GM12878 (cell line): Measurements from ENCODE around the gene CAMTA1.

Experiments
- ATF3 ChIP-seq: IDR thresholded peaks from 2 replicates; pipeline ENCODE4 v1.6.1; 2011; ENCODE audit warnings: low read depth, mild to moderate bottlenecking, low read length, moderate library complexity, borderline replicate concordance; ENCODE audit errors: extremely low read depth
- BMI1 ChIP-seq: fragments of 450-650 bp; IDR thresholded peaks from 2 replicates; pipeline ENCODE4 v1.6.1; 2016; ENCODE audit warnings: mild to moderate bottlenecking, moderate library complexity, borderline replicate concordance
- CBFB ChIP-seq: IDR thresholded peaks from 2 replicates; pipeline ENCODE4 v1.6.1; 2016; ENCODE audit warnings: antibody characterized with exemption, low read depth
- CREM ChIP-seq: IDR thresholded peaks from 2 replicates; pipeline ENCODE4 v1.6.1; 2014; ENCODE audit warnings: antibody characterized with exemption, low read depth
- CTCF ChIP-seq, 3 experiments: IDR thresholded peaks in 2 of 3; conservative IDR thresholded peaks in 1 of 3; 2 replicates each; pipeline ENCODE4 v1.5.1; 2011; ENCODE audit warnings: low read depth in 3 of 3, low read length in 3 of 3, mild to moderate bottlenecking in 3 of 3, control low read depth in 2 of 3, moderate library complexity in 2 of 3, inconsistent platforms in 1 of 3, mixed read lengths in 1 of 3; ENCODE audit not compliant: control insufficient read depth in 2 of 3, insufficient read depth in 1 of 3; ENCODE audit errors: extremely low read depth in 1 of 3
- ESRRA ChIP-seq: IDR thresholded peaks from 2 replicates; pipeline ENCODE4 v1.6.1; 2012; ENCODE audit warnings: mild to moderate bottlenecking, low read length, improper control_type of control experiment
- MAX ChIP-seq: IDR thresholded peaks from 2 replicates; pipeline ENCODE4 v1.6.1; 2012; ENCODE audit warnings: low read depth, low read length, improper control_type of control experiment
- NBN ChIP-seq: fragments of 450-650 bp; IDR thresholded peaks from 2 replicates; pipeline ENCODE4 v1.6.1; 2016
- NKRF ChIP-seq: fragments of 450-650 bp; conservative IDR thresholded peaks from 2 replicates; pipeline ENCODE4 v1.6.1; 2017; ENCODE audit warnings: mild to moderate bottlenecking, moderate library complexity
- NRF1 ChIP-seq: conservative IDR thresholded peaks from 2 replicates; pipeline ENCODE4 v1.6.1; 2011; ENCODE audit warnings: mild to moderate bottlenecking, low read depth, low read length, improper control_type of control experiment
- POLR2A ChIP-seq: IDR thresholded peaks from 2 replicates; pipeline ENCODE4 v1.6.1; 2011; ENCODE audit warnings: low read depth, mild to moderate bottlenecking, low read length
- POLR2AphosphoS5 ChIP-seq: IDR thresholded peaks from 2 replicates; pipeline ENCODE4 v1.6.1; 2011; ENCODE audit warnings: mild to moderate bottlenecking, low read length, inconsistent platforms
- PRDM15 ChIP-seq: fragments of 450-650 bp; formaldehyde crosslinking; IDR thresholded peaks from 2 replicates; pipeline ENCODE4 v1.4.0; 2020; ENCODE audit warnings: mild to moderate bottlenecking, moderate library complexity
- STAT3 ChIP-seq: IDR thresholded peaks from 2 replicates; pipeline ENCODE4 v1.6.1; 2011; ENCODE audit warnings: low read depth, low read length, improper control_type of control experiment

- TF ChIP-seq CTCF (IDR thresholded peaks at IDR 0.05 in 2 of 3, conservative IDR thresholded peaks at IDR 0.05 in 1 of 3; ENCODE audit: control insufficient read depth in 2 of 3, extremely low read depth in 1 of 3, insufficient read depth in 1 of 3, low read depth in 3 of 3, low read length in 3 of 3) (peak; percentile 13 to 62 (median 36); a peak in 3 of 6 replicates), POLR2A (no peak), POLR2AphosphoS5 (no peak), BMI1 (no peak), NKRF (no peak), NBN (no peak), CBFB (no peak), CREM (no peak), STAT3 (no peak), MAX (no peak), NRF1 (no peak), ESRRA (no peak), PRDM15 (no peak), ATF3 (no peak)
Measured at GRCh38 chr1:6794164-6794563, 8.9 kb downstream of the CAMTA1 start.
